PFSK-1 (cell line): Measurements from ENCODE around the gene ZC3H12A.

Experiments
- POLR2AphosphoS5 ChIP-seq: IDR thresholded peaks from 2 replicates; pipeline ENCODE4 v1.6.1; 2012; ENCODE audit warnings: low read depth, mild to moderate bottlenecking, control low read depth, low read length, moderate library complexity
- SIN3A ChIP-seq: IDR thresholded peaks from 2 replicates; pipeline ENCODE4 v1.6.1; 2012; ENCODE audit warnings: mild to moderate bottlenecking, low read length, moderate library complexity, borderline replicate concordance; ENCODE audit not compliant: insufficient read depth
- TAF1 ChIP-seq: IDR thresholded peaks from 2 replicates; pipeline ENCODE4 v1.6.1; 2012; ENCODE audit warnings: low read length, control low read depth, borderline replicate concordance; ENCODE audit not compliant: insufficient read depth
- TF ChIP-seq, protein P1 (sequence below), 2 experiments: IDR thresholded peaks; 2 replicates each; pipeline versions ENCODE4 v1.6.1 to v1.8.0; 2011 to 2012; ENCODE audit warnings: low read depth in 2 of 2, low read length in 2 of 2, control low read depth in 1 of 2, inconsistent platforms in 1 of 2, mild to moderate bottlenecking in 1 of 2, moderate library complexity in 1 of 2; ENCODE audit not compliant: insufficient read depth in 1 of 2

DNA sequence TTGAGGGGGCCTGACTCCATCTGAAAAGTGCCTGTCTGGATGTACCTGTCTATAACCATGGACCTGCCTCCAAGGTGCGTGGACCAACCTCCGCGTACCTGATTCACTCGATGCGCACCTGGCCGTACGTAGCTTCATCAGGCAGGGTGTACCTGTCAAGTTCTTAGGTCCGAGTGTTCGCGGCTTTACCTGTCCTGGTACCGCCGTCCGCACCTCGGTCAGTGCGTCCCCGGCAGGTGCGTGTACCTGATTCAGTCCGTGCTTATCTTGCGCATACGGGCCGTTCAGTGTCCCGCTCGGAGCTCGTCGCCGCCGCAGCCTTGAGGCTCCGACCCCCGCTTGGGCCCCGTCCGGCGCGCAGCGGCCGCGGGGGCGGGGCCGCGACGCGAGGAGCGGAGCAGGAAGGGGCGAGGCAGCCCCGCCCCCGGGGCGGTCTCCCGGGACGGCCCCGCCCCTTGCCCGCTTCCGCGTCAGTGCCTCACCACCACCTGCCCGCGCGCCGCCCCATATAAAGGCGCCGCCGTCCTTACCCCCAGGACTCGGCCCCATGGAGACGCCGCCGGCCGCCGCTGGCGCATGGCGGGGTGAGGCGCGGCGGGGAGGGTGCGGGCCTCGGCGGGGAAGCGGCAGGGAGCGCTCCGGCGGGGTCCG, at the start of gene ZC3H12A:
- TF ChIP-seq TAF1 (peak; percentile 71; the same call in 1 of the 2 replicates), SIN3A (no peak), POLR2AphosphoS5 (peak; percentile 93)
- TF ChIP-seq, protein P1, sequence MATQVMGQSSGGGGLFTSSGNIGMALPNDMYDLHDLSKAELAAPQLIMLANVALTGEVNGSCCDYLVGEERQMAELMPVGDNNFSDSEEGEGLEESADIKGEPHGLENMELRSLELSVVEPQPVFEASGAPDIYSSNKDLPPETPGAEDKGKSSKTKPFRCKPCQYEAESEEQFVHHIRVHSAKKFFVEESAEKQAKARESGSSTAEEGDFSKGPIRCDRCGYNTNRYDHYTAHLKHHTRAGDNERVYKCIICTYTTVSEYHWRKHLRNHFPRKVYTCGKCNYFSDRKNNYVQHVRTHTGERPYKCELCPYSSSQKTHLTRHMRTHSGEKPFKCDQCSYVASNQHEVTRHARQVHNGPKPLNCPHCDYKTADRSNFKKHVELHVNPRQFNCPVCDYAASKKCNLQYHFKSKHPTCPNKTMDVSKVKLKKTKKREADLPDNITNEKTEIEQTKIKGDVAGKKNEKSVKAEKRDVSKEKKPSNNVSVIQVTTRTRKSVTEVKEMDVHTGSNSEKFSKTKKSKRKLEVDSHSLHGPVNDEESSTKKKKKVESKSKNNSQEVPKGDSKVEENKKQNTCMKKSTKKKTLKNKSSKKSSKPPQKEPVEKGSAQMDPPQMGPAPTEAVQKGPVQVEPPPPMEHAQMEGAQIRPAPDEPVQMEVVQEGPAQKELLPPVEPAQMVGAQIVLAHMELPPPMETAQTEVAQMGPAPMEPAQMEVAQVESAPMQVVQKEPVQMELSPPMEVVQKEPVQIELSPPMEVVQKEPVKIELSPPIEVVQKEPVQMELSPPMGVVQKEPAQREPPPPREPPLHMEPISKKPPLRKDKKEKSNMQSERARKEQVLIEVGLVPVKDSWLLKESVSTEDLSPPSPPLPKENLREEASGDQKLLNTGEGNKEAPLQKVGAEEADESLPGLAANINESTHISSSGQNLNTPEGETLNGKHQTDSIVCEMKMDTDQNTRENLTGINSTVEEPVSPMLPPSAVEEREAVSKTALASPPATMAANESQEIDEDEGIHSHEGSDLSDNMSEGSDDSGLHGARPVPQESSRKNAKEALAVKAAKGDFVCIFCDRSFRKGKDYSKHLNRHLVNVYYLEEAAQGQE (IDR thresholded peaks at IDR 0.05; ENCODE audit: insufficient read depth in 1 of 2, low read depth in 2 of 2, low read length in 2 of 2): peak in 1 of 2 experiments; percentile 38; a peak in 1 of 4 replicates
